HepG2 (cell line): ENCODE data around the gene RBPJ. TPM values are rescaled to one million over a fixed set of nuclear protein-coding genes. Genes with fewer than 3 reads are reported as not detected.

ENCODE experiments used
- CSRNP1 ChIP-seq: sonication (generic); formaldehyde crosslinking; IDR thresholded peaks from 2 replicates; pipeline ENCODE4 v1.8.1; 2023; ENCODE audit warnings: mild to moderate bottlenecking, missing genetic modification reagents
- GATAD2A ChIP-seq: IDR thresholded peaks from 2 replicates; pipeline ENCODE4 v1.6.1; 2016
- GLI4 ChIP-seq: sonication (generic); formaldehyde crosslinking; IDR thresholded peaks from 2 replicates; pipeline ENCODE4 v1.5.1; 2020; ENCODE audit warnings: missing genetic modification reagents, mild to moderate bottlenecking, moderate library complexity, borderline replicate concordance
- HHEX ChIP-seq: IDR thresholded peaks from 2 replicates; pipeline ENCODE4 v1.6.1; 2016; ENCODE audit warnings: control low read depth
- HNF1A ChIP-seq, 2 experiments: sonication (generic) in 1 of 2; formaldehyde crosslinking in 1 of 2; IDR thresholded peaks; 2 replicates each; pipeline versions ENCODE4 v1.4.0 to v1.6.1; 2016 to 2020; ENCODE audit warnings: borderline replicate concordance in 1 of 2, low read depth in 1 of 2, mild to moderate bottlenecking in 1 of 2, missing genetic modification reagents in 1 of 2
- NKX3-1 ChIP-seq: sonication (generic); formaldehyde crosslinking; IDR thresholded peaks from 2 replicates; pipeline ENCODE4 v1.5.0; 2020; ENCODE audit warnings: missing genetic modification reagents
- NR3C1 ChIP-seq: sonication (generic); formaldehyde crosslinking; IDR thresholded peaks from 2 replicates; pipeline ENCODE4 v1.4.0; 2020; ENCODE audit warnings: missing genetic modification reagents
- RNF219 ChIP-seq: sonication (generic); formaldehyde crosslinking; IDR thresholded peaks from 2 replicates; pipeline ENCODE4 v1.5.0; 2020; ENCODE audit warnings: mild to moderate bottlenecking, missing genetic modification reagents
- SRSF1 ChIP-seq: fragments of 200-400 bp; formaldehyde crosslinking; optimal IDR thresholded peaks from 2 replicates; pipeline ENCODE3; 2017; ENCODE audit warnings: mild to moderate bottlenecking, low read depth, low read length, moderate library complexity
- ZNF775 ChIP-seq: sonication (generic); formaldehyde crosslinking; IDR thresholded peaks from 2 replicates; pipeline ENCODE4 v1.4.0; 2020; ENCODE audit warnings: missing genetic modification reagents, mild to moderate bottlenecking, moderate library complexity, borderline replicate concordance
- polyA plus RNA-seq, 8 experiments: library from polyadenylated mRNA; depleted of rRNA in 3 of 8; stranded (reverse) in 7 of 8; unstranded in 1 of 8; fragments of >200 nt; fragmentation: Illumina TruSeq in 4 of 8; extraction: Trizol in 4 of 8; gene quantifications; 2 replicates each; pipeline versions ENCODE4 v1.2.1 to v1.2.3, GENCODE V29; 2011 to 2016; ENCODE audit warnings: low read depth in 4 of 8, missing spikeins in 1 of 8, mixed read lengths in 1 of 8; ENCODE audit not compliant: insufficient read depth in 1 of 8
- total RNA-seq, 5 experiments: library from RNA; depleted of rRNA; stranded (reverse); fragments of >200 nt; fragmentation: Illumina TruSeq; extraction: Trizol; gene quantifications; 2 replicates each; pipeline ENCODE4 v1.2.3, GENCODE V29; 2016; ENCODE audit warnings: low read depth in 1 of 5
- TF ChIP-seq, protein P1 (sequence below): sonication (generic); formaldehyde crosslinking; IDR thresholded peaks from 2 replicates; pipeline ENCODE4 v1.4.0; 2020; ENCODE audit warnings: low read depth, missing genetic modification reagents
- TF ChIP-seq, protein P2 (sequence below): sonication (generic); formaldehyde crosslinking; IDR thresholded peaks from 2 replicates; pipeline ENCODE4 v1.4.0; 2020; ENCODE audit warnings: missing genetic modification reagents, borderline replicate concordance

Gene RBPJ
- total and polyA plus RNA-seq, 2 of the 13 experiments (the other 11 are each of a cell fraction or from before 2014, with no cell fraction given): 25.9 to 33.2 TPM

GRCh38 chr4:26320538-26321372 is at the start of gene RBPJ (continued):
- TF ChIP-seq CSRNP1 (CRISPR knock-in tag): peak; percentile 52
- TF ChIP-seq NKX3-1 (CRISPR knock-in tag): no peak
- TF ChIP-seq HNF1A (IDR thresholded peaks at IDR 0.05; ENCODE audit: low read depth): no peak
- no peak; the same call in 1 of the 2 replicates for TF ChIP-seq HNF1A (CRISPR knock-in tag; IDR thresholded peaks at IDR 0.05; ENCODE audit: borderline replicate concordance)
- TF ChIP-seq, protein P1, sequence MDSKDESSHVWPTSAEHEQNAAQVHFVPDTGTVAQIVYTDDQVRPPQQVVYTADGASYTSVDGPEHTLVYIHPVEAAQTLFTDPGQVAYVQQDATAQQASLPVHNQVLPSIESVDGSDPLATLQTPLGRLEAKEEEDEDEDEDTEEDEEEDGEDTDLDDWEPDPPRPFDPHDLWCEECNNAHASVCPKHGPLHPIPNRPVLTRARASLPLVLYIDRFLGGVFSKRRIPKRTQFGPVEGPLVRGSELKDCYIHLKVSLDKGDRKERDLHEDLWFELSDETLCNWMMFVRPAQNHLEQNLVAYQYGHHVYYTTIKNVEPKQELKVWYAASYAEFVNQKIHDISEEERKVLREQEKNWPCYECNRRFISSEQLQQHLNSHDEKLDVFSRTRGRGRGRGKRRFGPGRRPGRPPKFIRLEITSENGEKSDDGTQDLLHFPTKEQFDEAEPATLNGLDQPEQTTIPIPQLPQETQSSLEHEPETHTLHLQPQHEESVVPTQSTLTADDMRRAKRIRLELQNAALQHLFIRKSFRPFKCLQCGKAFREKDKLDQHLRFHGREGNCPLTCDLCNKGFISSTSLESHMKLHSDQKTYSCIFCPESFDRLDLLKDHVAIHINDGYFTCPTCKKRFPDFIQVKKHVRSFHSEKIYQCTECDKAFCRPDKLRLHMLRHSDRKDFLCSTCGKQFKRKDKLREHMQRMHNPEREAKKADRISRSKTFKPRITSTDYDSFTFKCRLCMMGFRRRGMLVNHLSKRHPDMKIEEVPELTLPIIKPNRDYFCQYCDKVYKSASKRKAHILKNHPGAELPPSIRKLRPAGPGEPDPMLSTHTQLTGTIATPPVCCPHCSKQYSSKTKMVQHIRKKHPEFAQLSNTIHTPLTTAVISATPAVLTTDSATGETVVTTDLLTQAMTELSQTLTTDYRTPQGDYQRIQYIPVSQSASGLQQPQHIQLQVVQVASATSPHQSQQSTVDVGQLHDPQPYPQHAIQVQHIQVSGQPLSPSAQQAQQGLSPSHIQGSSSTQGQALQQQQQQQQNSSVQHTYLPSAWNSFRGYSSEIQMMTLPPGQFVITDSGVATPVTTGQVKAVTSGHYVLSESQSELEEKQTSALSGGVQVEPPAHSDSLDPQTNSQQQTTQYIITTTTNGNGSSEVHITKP (CRISPR knock-in tag): peak; percentile 89
- TF ChIP-seq GATAD2A (CRISPR knock-in tag): peak; percentile 49
- no peak for TF ChIP-seq ZNF775 (CRISPR knock-in tag)
- TF ChIP-seq NR3C1 (CRISPR knock-in tag): no peak
- TF ChIP-seq SRSF1: no peak
- TF ChIP-seq RNF219 (CRISPR knock-in tag): no peak
- TF ChIP-seq HHEX (CRISPR knock-in tag): no peak
- TF ChIP-seq, protein P2, sequence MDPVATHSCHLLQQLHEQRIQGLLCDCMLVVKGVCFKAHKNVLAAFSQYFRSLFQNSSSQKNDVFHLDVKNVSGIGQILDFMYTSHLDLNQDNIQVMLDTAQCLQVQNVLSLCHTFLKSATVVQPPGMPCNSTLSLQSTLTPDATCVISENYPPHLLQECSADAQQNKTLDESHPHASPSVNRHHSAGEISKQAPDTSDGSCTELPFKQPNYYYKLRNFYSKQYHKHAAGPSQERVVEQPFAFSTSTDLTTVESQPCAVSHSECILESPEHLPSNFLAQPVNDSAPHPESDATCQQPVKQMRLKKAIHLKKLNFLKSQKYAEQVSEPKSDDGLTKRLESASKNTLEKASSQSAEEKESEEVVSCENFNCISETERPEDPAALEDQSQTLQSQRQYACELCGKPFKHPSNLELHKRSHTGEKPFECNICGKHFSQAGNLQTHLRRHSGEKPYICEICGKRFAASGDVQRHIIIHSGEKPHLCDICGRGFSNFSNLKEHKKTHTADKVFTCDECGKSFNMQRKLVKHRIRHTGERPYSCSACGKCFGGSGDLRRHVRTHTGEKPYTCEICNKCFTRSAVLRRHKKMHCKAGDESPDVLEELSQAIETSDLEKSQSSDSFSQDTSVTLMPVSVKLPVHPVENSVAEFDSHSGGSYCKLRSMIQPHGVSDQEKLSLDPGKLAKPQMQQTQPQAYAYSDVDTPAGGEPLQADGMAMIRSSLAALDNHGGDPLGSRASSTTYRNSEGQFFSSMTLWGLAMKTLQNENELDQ (CRISPR knock-in tag): peak; percentile 26; the same call in 1 of the 2 replicates
- TF ChIP-seq GLI4 (CRISPR knock-in tag): no peak
